Suprapubic skin (tissue), 3 donors: ENCODE data around the gene TOGARAM2.

Source experiments
- CTCF ChIP-seq, 2 donors: fragments of 200-600 bp in 1 of 2; fragments of 450-650 bp in 1 of 2; sonication (generic) in 1 of 2; IDR thresholded peaks; one replicate each; pipeline ENCODE4 v1.5.1; 2016 to 2019; ENCODE audit warnings: antibody characterized with exemption in 2 of 2, mild to moderate bottlenecking in 1 of 2, moderate library complexity in 1 of 2
- EP300 ChIP-seq: sonication (generic); formaldehyde crosslinking; IDR thresholded peaks from one replicate; pipeline ENCODE4 v1.6.1; 2017; ENCODE audit warnings: antibody characterized with exemption

GRCh38 chr2:29035016-29035745, 54.1 kb downstream of the TOGARAM2 start:
- TF ChIP-seq EP300 (no peak), CTCF (IDR thresholded peaks at IDR 0.05) (no peak)
